Chondrocyte (in vitro differentiated cells): ENCODE data around the gene CDH11. TPM values are rescaled to one million over a fixed set of nuclear protein-coding genes. Genes with fewer than 3 reads are reported as not detected.

Experiments used
- DNase-seq: peaks from one replicate; pipeline ENCODE4 v3.0.0; 2021; ENCODE audit warnings: mixed read lengths, low spot score
- H3K27ac Mint-ChIP-seq: one replicate; pipeline ENCODE4 v1.8.0; 2021; ENCODE audit warnings: mild to moderate bottlenecking, moderate library complexity, mixed read lengths; ENCODE audit not compliant: unreplicated experiment
- H3K27me3 Mint-ChIP-seq: 2 replicates; pipeline ENCODE4 v1.8.0; 2021; ENCODE audit warnings: low read depth, mixed read lengths
- H3K36me3 Mint-ChIP-seq: 2 replicates; pipeline ENCODE4 v1.8.0; 2021; ENCODE audit warnings: low read depth, mixed read lengths
- H3K4me1 Mint-ChIP-seq: 2 replicates; pipeline ENCODE4 v1.8.0; 2021; ENCODE audit warnings: low read depth, mild to moderate bottlenecking, mixed read lengths
- H3K4me3 Mint-ChIP-seq: one replicate; pipeline ENCODE4 v1.8.0; 2021; ENCODE audit warnings: mild to moderate bottlenecking, moderate library complexity, mixed read lengths; ENCODE audit not compliant: unreplicated experiment
- H3K9me3 Mint-ChIP-seq: 2 replicates; pipeline ENCODE4 v1.8.0; 2021; ENCODE audit warnings: low read depth, mixed read lengths
- CTCF ChIP-seq: fragments of 200-600 bp; sonication (generic); IDR thresholded peaks from 2 replicates; pipeline ENCODE4 v1.5.0; 2021; ENCODE audit warnings: antibody characterized with exemption, mild to moderate bottlenecking, moderate library complexity
- total RNA-seq: library from RNA; stranded (reverse); gene quantifications from 3 replicates; pipeline ENCODE4 v1.2.1, GENCODE V29; 2021

The CDH11 gene
- total RNA-seq, 1 donor from 2014 or later: 936 TPM

- peak overlapping the region; percentile 59 for H3K27ac Mint-ChIP-seq
- no peak for DNase-seq
- no peak for TF ChIP-seq CTCF
- peaks cover 76% of the 10 kb centered on the region for H3K4me1 Mint-ChIP-seq
- no peaks in the 10 kb centered on the region for H3K27me3 Mint-ChIP-seq
- peaks cover 12% of the 10 kb centered on the region for H3K9me3 Mint-ChIP-seq
- H3K4me3 Mint-ChIP-seq: no peak overlapping the region
- peaks cover 28% of the 10 kb centered on the region for H3K36me3 Mint-ChIP-seq
Observed at GRCh38 chr16:65098916-65099315, 22.9 kb downstream of the CDH11 start.

GRCh38 chr16:65097296-65097695, 24.6 kb downstream of the CDH11 start:
- no peaks in the 10 kb centered on the region for H3K27me3 Mint-ChIP-seq

GRCh38 chr16:65095906-65096305, 26.0 kb downstream of the CDH11 start:
- H3K4me1 Mint-ChIP-seq: peaks cover 63% of the 10 kb centered on the region
- H3K36me3 Mint-ChIP-seq: peaks cover 30% of the 10 kb centered on the region
- H3K27me3 Mint-ChIP-seq: no peaks in the 10 kb centered on the region
- H3K9me3 Mint-ChIP-seq: peaks cover 9% of the 10 kb centered on the region
- TF ChIP-seq CTCF: no peak
- peak overlapping the region; percentile 9 for H3K27ac Mint-ChIP-seq
- H3K4me3 Mint-ChIP-seq: no peak overlapping the region
- DNase-seq: no peak

More at GRCh38 chr16:65097296-65097695, 24.6 kb downstream of the CDH11 start:
- TF ChIP-seq CTCF: no peak
- no peak overlapping the region for H3K4me3 Mint-ChIP-seq
- peaks cover 12% of the 10 kb centered on the region for H3K9me3 Mint-ChIP-seq
- peaks cover 72% of the 10 kb centered on the region for H3K4me1 Mint-ChIP-seq
- H3K36me3 Mint-ChIP-seq: peaks cover 33% of the 10 kb centered on the region
- no peak overlapping the region for H3K27ac Mint-ChIP-seq
- DNase-seq: no peak

- H3K27me3 Mint-ChIP-seq: no peaks in the 10 kb centered on the region
- no peak overlapping the region for H3K4me3 Mint-ChIP-seq
- H3K9me3 Mint-ChIP-seq: peaks cover 8% of the 10 kb centered on the region
- no peak for DNase-seq
- peak overlapping the region; percentile 36 for H3K27ac Mint-ChIP-seq
- peaks cover 63% of the 10 kb centered on the region for H3K4me1 Mint-ChIP-seq
- H3K36me3 Mint-ChIP-seq: peaks cover 29% of the 10 kb centered on the region
- TF ChIP-seq CTCF: no peak
Observed at GRCh38 chr16:65095090-65095728, 26.7 kb downstream of the CDH11 start.

GRCh38 chr16:65094009-65094408, 27.9 kb downstream of the CDH11 start:
- Mint-ChIP-seq H3K36me3 (peaks cover 20% of the 10 kb centered on the region), H3K4me3 (no peak overlapping the region), H3K27ac (no peak overlapping the region), H3K27me3 (no peaks in the 10 kb centered on the region), H3K4me1 (peaks cover 59% of the 10 kb centered on the region), H3K9me3 (no peaks in the 10 kb centered on the region)
- no peak for DNase-seq
- no peak for TF ChIP-seq CTCF
